ENCODE data around the gene IRAK2. TPM values are rescaled to one million over a fixed set of nuclear protein-coding genes. Genes with fewer than 3 reads are reported as not detected.

Gene IRAK2
- total RNA-seq, 2 donors from 2014 or later, result 0.99 to 3.9 TPM

- Histone ChIP-seq H3K4me3 (no peak overlapping the region), H3K27me3 (no peaks in the 10 kb centered on the region), H3K9me3 (no peaks in the 10 kb centered on the region), H3K36me3 (replicated peaks in 1 of 2; ENCODE audit: insufficient read depth in 1 of 2, low read depth in 2 of 2) (peaks cover 2 to 5% of the 10 kb centered on the region in 2 donors), H3K27ac (peak overlapping the region in 1 of 4 donors; percentile 32), H3K4me1 (peaks cover 10% of the 10 kb centered on the region)
- no peak for DNase-seq
- 66 to 75% methylated on average over 10 to 12 of the region's 12 CpGs for WGBS, 2 donors
- no peak for ATAC-seq
- TF ChIP-seq CTCF (IDR thresholded peaks at IDR 0.05) (no peak), POLR2A (IDR thresholded peaks at IDR 0.05) (no peak)
- intact Hi-C loops (cut with DNase I), result no loop called here
These were observed 120.8 kb downstream of the IRAK2 start for GRCh38 chr3:10285272-10286132.

- intact Hi-C loops (cut with DNase I), result no loop called here
- Histone ChIP-seq H3K27me3 (no peaks in the 10 kb centered on the region), H3K36me3 (replicated peaks in 1 of 2; ENCODE audit: insufficient read depth in 1 of 2, low read depth in 2 of 2) (peaks cover 0 to 4% of the 10 kb centered on the region in 2 donors), H3K4me3 (no peak overlapping the region), H3K4me1 (peaks cover 10% of the 10 kb centered on the region), H3K27ac (peak overlapping the region in 1 of 4 donors; percentile 32), H3K9me3 (no peaks in the 10 kb centered on the region)
- TF ChIP-seq POLR2A (IDR thresholded peaks at IDR 0.05) (no peak), CTCF (IDR thresholded peaks at IDR 0.05) (no peak)
- ATAC-seq (no peak), DNase-seq (no peak)
- 52 to 68% methylated on average over 5 of the region's 5 CpGs for WGBS, 2 donors
These were observed 121.4 kb downstream of the IRAK2 start for GRCh38 chr3:10286133-10286524.

GRCh38 chr3:10286596-10287295 lies 122.0 kb downstream of the IRAK2 start:
- intact Hi-C loops (cut with DNase I), result no loop called here
- Histone ChIP-seq H3K27ac (peak overlapping the region in 1 of 4 donors; percentile 58), H3K4me1 (peaks cover 10% of the 10 kb centered on the region), H3K4me3 (no peak overlapping the region), H3K36me3 (replicated peaks in 1 of 2; ENCODE audit: insufficient read depth in 1 of 2, low read depth in 2 of 2) (peaks cover 0 to 4% of the 10 kb centered on the region in 2 donors), H3K9me3 (no peaks in the 10 kb centered on the region), H3K27me3 (no peaks in the 10 kb centered on the region)
- ATAC-seq (peak; percentile 27), DNase-seq (peak in 3 of 4 donors; percentile 32 to 75 (median 44))
- TF ChIP-seq POLR2A (IDR thresholded peaks at IDR 0.05) (no peak), CTCF (IDR thresholded peaks at IDR 0.05) (peak in 5 of 7 experiments; percentile 9 to 57 (median 29))
- 68 to 94% methylated on average over 2 of the region's 2 CpGs for WGBS, 2 donors

- Histone ChIP-seq H3K4me1 (peaks cover 21% of the 10 kb centered on the region), H3K4me3 (no peak overlapping the region), H3K36me3 (replicated peaks in 1 of 2; ENCODE audit: insufficient read depth in 1 of 2, low read depth in 2 of 2) (peaks cover 0 to 2% of the 10 kb centered on the region in 2 donors), H3K27ac (no peak overlapping the region), H3K27me3 (no peaks in the 10 kb centered on the region), H3K9me3 (no peaks in the 10 kb centered on the region)
- 81 to 90% methylated on average over 10 to 12 of the region's 12 CpGs for WGBS, 2 donors
- DNase-seq (no peak), ATAC-seq (no peak)
- intact Hi-C loops (cut with DNase I), result no loop called here
- TF ChIP-seq POLR2A (IDR thresholded peaks at IDR 0.05), result no peak
- no peak for TF ChIP-seq CTCF (IDR thresholded peaks at IDR 0.05)
These were observed 123.3 kb downstream of the IRAK2 start for GRCh38 chr3:10287936-10288574.

All from body of pancreas (tissue), 4 donors.